Non-pigmented ciliary epithelial cell (primary cell): Measurements from ENCODE around the gene KLK13.

Experiments used
- DNase-seq: peaks from one replicate; pipeline ENCODE4 v3.0.0-alpha.2; 2010; ENCODE audit warnings: low read depth

KLK13 gene, protein sequence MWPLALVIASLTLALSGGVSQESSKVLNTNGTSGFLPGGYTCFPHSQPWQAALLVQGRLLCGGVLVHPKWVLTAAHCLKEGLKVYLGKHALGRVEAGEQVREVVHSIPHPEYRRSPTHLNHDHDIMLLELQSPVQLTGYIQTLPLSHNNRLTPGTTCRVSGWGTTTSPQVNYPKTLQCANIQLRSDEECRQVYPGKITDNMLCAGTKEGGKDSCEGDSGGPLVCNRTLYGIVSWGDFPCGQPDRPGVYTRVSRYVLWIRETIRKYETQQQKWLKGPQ

DNA sequence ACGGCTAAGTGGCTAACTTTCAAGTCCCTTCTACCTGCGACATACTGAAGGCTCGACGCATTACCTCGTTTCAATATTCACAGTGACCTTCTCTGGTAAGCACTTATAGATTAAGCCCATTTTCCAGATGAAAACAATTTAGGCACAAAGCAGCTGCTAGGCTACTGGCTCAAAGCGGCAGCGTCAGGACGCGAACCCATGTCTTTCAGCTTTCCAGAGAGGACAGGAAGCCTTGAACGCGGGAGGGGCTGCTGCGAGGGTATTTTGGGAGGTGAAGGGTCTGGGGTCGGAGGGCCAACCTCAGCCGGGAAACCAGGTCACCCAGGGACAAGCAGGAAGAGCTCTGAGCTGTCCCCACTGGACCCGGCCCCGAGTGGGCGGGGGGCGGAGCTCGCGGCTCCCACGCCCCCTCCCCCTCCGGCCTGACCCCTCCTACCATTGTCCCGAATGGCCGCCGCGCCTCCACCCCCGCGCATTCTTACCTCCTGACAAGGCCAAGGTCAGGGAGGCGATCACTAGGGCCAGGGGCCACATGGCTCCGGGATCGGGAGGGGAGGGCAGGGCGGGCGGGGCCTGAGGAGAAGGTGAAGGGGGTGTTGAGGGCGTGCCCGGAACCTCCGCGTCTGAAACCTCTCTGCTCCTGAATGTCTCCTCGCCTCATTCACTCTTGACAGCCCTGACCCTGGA lies at the start of gene KLK13:
KLK13 (minus strand) TSS at position 559 of the 687 bp plus-strand sequence; CDS start at position 534, 25 bp downstream.
- DNase-seq, result no peak

DNA sequence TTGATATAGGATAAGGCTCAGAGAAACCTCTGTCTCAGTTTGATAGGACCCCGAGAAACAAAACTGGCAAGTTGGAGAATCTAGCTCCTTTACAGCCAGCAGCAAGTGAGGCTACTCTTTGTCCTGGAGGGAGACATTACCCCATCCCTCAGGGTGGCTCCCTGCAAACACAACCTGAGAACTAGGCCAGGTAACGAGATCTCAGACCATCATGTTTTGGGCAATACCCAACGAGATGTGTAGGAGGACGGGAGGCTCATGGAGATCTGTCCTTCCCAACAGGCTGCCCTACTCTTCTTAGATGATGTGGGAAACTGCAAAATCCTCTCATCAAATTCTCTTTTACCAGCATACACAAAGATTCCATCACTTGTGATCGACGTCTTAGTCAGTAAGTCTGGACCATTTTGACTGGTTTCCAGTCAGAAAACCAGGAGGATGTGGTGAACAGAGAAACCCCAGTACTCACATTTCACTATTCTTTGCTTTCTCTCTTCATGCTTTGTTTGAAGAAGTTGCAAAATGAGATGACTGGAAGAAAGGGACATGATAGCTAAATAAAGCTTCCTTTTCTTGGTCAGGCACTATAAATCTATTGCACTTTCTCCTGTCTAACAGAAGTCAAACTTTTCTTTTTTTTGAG lies 49.3 kb upstream of the KLK13 start:
- no peak for DNase-seq

DNA sequence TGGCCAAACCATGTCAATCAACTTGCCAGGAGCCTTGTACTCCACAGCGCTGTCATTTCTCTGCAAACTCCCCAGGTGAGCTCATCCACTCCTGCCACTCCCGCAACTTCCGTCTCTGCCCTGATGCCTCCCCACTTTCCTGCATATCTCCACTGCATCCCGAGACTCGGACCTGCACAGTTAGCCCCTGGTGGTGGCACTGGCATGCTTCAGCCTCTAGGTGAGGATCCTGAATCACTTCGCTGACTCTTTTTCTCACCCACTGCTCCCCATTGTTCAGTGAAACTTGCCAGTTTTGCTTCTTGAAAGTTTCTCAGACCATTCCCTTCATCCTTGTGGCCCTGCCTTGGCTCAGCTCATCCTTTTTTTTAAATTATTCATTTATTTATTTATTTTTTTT lies 46.7 kb upstream of the KLK13 start:
- no peak for DNase-seq

DNA sequence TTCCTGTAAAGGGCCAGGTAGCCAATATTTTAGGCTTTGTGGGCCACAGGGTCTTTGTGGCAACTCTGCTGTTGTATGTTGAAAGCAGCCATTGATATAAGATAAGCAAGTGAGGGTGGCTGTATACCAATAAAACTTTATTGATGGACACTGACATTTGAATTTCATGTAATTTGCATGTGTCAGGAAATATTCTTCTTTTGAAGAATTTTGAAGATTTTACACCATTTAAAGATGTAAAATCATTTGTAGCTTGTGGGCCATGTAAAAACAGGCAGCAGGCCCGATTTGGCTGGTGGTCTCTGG lies 45.7 kb upstream of the KLK13 start:
- DNase-seq, result no peak

DNA sequence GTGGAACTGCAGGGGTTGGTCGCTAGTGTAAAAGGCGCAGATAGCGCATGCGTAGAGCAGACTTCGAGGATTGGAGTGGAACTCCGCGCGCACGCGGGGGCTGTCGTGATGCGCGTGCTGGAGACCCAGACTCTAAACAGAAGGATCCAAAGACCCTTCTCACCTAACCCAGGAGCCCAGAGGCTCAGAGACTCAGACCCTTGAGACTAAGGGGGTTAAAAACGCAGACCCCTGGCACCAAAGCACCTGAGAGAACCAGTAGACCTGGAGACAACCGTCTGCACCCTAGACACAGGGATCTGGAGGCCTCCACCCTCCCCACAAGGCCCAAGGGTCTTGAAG lies 43.9 kb upstream of the KLK13 start:
- no peak for DNase-seq

DNA sequence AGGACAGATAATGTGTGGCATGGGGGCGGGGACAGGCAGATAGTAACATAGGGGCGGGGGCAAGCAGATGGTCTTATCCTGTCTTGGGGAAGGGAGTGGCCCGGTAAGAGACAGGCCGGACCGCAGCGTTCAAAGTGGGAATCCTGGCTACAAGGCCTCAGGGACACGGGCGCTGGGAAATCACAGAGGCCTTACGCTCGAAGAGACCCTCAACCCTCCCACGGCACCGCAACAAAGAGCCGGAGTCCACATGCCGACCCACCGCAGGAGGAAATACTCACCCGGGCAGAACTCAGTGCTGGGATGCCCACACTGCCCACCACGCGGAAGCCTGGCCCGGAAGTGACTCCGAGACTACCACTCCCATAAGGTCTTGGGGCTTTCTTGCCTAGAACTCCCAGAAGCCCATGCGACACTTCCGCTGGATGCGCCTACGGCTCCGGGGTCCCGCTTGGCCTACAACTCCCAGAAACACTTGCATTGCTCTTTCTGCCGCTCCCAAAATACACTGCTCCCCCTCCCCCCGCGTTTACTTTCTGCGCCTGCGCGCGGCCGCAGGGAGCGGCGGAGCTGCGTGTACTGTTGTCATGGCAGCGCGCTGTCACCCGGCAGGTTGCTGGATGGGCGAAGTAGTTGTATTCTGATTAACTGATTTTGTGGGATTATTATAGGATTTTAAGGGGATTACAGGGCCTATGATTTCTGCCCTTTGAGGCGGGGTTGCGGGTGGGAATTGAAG lies 43.3 kb upstream of the KLK13 start, which contains the start of gene CTU1:
CTU1 (minus strand) TSS at position 344 of the 739 bp plus-strand sequence. CDS start 3,840 bp downstream, outside the sequence.
- DNase-seq, result peak; percentile 98

DNA sequence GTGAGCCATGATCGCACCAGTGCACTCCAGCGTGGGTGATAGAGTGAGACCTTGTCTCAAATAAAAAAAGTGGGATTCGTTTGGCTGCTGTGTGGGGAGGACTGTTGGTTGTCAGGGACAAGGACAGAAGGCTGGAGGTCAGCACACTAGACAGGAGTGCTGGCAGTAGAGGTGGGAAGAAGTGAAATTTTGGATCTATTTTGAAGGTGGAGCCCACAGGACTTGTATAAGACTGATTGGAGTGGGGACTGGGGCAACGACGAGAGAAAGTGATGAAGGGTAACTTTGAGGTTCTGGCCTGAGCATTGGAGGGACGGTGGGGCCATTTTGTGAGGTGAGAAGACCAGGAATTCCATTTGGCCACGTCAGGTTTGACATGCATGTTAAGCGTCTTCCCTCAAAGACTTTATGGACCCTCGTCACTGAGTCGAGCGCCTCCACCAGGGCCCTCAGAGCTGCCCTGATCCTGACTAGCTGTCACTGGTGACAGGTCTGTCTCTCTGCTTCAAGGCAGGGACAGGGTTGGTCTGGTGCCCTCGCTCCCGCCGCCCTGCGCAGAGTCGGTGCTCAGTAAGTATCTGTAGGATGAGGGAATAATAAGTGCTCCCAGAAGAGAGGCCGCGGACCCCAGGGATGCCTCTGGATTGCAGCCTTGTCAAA lies 42.6 kb upstream of the KLK13 start:
- no peak for DNase-seq

DNA sequence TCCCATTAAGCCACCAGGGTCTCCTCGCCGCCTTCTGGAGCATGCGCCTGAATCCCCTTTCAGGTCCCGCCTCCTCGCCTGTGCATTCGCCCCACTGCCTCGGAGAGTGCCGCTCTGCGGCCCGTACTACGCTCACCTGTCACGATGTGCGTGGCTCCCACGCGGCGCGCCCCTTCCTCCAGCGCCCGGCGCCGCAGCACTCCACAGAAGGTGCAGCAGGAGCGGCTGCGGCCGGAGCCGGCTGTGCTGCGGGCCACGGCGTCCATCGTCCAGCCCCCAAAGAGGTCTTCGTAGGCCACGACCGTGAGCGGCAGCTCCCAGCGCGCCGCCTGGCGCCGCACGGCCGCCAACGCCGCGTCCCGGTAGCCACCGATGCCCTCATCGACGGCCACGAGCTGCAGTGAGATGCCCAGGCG lies 39.0 kb upstream of the KLK13 start:
- no peak for DNase-seq

DNA sequence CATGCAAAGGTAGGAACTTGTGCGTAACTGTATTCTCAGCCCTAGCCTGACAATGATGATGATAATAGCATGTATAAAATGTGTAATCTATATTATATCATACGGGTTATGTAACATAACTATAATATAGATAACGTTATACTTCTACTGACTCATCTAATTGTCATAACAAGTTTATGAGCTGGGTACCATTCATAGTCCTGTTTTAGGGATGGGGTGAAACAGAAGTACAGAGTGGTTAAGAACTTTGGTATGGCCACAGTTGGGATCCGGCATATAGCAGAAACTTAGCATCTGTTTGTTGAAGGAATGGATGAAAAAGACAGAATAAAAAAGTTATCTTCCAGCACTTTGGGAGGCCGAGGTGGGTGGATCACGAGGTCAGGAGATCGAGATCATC lies 38.1 kb upstream of the KLK13 start:
- no peak for DNase-seq

DNA sequence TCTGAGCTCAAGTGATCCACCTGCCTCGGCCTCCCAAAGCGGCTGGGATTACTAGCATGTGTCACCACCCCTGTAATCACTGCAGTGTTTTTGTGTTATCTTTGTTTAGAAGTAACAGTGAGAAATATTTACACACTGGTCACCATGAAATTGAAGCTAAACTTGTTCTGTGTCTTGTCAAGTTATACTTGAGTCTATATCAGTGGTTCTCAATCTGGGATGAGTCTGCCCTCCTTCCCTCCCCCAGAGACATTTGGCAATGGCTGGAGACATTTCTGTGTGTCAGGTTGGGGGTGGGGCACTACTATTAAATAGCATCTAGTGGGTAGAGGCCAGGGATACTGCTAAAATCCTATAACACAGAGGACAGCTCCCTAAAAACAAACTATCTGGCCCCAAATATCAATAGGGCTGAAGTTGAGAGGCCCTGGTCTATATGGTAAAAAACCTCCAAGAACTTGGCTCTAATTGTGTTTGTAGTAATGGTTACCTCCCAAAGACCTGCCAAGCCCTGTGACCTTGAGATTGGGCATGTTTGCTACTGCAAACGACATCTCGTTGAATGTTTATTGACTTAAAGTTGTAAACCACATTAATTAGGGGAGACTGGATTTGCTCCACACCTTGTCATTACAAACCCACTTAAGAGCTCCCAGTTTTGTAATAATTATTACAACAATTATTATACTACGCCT lies 36.4 kb upstream of the KLK13 start:
- no peak for DNase-seq

DNA sequence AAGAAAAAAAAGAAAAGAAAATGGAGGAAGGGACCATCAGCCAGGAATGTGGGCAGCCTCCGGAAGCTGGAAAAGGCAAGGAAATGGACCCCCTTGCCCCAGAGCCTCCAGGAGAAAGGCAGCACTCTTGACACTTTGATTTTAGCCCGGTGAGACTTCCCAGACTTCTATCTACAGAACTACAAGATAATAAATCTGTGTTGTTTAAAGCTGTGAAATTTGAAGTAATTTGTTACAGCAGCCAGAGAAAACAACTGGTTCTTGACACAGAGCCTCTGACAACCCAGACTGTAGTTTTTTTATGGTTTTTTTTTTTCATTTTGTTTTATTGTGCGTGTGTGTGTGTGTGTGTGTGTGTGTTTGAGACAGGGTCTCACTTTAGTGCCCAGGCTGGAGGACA lies 35.7 kb upstream of the KLK13 start:
- no peak for DNase-seq

DNA sequence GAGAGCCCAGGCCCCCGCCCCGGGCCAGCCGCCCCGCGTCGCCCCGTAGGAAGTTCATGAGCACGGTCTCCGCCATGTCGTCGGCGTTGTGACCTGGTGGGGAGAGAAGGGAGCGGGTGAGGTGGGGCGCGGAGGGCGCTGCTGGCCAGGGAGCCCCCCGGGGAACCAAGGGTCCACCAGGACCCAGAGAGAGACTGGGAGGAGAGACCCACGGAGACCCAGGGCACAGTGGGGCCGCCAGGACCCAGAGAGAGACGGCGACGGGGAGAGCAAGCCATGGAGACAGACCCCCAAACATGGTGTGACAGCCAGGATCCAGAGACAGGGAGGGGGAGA lies 34.1 kb upstream of the KLK13 start:
- DNase-seq, result no peak

DNA sequence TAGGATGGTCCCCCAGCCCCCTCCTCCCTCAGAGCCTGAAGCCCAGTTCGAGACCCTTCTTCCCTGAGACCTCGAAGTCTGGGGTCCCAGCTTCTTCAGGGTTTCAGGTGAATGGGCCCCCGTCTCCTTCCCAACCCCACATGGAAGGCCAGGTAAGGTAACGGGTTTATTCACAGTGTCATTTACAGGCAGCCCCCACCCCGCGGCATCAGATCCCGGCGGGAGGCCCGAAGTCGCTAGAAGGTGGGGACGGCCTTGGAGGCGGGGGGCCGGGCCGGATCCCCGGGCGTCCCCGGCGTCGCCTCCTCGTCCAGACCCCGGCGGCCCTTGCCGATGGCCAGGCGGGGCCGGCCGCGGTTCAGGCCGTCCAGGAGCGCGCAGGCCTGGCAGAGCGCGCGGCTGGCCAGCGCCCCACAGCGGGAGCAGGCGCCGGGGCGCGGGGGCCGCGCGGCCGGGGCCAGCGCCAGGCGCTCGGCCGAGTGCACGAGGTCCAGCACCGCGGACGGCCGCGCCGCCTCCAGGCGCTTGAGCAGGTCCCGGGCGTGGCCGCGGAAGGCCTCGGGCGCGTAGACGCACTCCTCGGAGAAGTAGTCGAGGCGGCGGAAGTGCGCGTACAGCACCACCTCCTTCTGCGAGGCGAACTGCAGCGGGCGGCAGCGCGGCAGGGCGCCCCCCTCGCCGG lies 33.6 kb upstream of the KLK13 start:
- DNase-seq, result no peak

DNA sequence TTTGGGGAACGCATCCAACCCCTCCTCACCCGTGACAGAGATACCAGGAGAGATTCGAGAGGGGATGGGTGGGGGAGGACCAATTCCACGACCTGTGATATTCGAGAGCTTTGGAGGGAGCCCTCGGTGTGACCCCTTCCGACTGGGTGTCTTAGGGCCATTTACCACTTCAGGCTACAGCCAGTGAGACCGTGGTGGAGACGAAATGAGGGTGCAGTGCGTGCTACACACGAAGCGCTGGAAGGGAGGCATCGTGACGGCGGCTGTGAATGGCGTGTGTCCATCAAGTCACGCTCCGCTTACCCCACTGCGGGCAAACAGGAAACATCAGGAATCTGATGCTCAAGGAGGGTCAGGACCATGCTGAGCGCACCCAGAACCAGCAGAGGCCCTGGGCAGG lies 32.9 kb upstream of the KLK13 start:
- no peak for DNase-seq

DNA sequence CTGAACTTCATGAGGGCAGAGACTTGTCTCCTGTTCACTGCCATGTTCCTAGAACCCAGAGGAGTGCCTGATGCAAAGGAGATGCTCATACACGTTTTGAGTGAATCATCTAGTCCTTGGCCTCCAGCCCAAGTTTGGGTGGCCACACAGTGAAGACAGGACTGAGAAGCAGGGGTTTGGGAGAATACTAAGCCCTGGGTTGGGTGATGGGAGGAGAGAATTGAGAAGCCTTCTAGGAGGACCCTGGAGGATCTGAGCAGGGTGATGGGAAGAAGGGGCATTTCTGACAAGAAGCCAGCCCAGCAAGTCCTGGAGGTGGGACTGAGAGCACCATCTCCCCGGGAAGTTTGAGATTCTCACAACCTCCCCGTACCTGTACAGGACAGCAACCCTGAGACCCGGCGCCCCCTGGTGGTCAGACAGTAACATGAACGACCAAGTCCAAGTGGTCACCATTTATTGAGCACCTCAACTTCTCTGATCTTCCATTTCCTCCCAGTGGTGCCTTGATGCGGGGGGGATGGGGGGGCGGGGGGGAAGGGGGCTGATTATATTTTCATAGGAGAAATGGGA lies 32.4 kb upstream of the KLK13 start:
- no peak for DNase-seq

DNA sequence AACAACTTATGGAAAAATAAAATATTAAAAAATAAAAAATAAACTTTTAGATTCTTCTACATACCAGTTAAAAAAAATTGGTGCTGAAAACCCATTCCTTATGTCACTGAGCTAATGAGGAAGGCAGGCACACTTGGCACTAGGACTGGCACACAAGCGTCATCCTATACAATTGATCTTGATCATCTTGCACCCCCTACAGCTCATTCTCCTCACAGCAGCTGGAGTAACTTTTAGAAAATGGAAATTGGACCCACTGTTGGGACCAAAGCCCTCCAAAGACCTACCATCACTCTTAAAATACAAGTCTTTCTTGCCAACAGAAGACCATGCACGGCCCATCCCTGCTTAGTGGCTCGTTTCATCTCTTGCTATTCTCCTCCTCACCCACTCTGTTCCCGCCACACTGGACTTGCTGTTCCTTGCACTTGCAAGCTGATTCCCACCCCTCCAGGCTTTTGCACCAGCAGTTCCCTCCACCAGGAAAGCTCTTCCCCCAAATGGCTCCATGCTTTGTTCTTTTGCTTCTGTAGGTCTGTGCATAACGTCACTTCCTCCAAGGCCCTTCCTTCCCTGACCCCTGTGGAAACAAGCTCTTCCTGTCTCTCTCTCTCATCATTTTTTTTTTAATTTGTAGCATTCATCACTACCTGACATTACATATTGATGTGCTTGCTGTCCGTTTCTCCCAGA lies 31.7 kb upstream of the KLK13 start:
- no peak for DNase-seq

DNA sequence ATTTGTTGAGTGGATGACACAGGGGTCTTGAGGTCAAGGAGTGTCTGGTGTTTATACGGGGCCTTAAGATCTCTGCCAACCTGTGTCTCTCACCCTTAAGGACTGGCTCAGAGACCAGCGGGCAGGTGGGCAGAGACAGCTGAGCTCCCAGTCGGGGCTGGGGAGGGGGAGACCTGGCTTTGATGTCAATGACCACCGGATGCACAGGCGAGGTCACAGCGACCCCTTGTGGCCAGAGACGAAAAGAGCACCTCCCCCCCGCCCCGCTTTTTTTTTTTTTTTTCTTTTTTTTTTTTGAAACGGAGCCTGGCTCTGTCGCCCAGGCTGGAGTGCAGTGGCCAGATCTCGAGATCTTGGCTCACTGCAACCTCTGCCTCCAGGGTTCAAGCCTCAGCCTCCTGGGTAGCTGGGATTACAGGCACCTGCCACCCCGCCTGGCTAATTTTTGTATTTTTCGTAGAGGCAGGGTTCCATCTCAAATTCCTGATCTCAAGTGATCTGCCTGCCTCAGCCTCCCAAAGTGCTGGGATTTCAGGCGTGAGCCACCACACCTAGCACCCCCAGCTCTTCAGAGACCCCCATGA lies 29.9 kb upstream of the KLK13 start:
- DNase-seq, result no peak

DNA sequence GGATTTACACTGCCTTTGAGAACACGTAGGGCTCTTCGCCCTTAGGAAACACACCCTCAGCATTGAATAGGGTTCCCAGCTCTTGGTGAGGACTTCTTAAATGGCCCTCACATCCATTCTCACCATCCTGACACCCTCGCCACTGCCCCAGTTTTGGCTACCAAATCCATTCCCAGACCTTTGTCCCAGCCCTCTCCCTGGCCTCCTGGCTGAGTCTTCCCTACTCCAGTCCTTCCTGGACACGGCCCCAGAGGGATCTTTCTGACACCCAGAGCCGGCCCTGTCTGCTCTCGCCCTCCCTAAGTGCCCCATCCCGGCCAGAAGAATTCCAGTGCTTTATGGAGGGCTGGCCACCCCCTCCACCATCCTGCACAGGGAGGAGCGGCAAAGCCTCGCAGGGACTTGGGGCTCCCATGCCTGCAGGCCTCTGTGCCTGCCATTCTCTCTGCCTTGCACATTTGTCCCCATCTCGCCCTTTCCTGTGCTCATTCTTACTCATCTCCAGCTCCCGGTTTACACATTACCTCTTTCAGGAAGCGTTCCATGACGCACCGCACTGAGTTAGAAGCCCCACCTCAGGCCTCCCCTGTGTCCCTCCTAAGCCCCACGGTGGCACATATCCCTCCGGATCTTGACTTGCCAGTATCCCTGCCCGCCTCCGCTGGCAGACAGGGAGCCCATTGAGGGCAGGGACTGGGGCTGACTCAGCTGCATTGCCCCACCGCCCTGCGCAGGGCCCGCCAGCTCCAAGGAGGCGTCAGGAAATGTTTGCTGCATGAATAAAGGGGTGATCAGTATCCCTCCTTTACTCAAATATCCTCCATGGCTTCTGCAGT lies 28.8 kb upstream of the KLK13 start:
- DNase-seq, result no peak

DNA sequence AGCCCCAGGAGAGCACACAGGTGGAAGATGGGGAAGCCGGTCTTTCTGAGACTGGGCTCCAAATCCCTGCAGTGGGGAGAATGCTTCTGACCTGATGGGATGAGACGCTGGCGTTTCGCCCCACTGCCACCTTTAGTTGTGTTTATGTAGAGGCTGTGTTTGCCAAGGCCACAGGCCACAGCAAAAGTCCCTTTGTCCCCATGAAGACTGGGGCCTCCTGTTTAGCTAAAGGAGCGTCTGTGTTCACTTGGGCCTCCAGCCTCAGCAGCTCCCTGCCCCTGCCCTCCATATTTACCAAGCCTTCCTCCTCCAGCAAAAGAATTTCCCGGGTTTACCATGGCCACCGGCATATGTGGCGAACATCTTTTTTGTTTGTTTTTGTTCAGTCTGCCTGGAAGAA lies 28.2 kb upstream of the KLK13 start:
- no peak for DNase-seq
